GM21515 (cell line): ENCODE measurements around the gene HIVEP3.

ENCODE experiments used
- ATAC-seq: cut with Tn5 transposase; IDR thresholded peaks from one replicate; pipeline ENCODE4 v1.9.1; 2021; ENCODE audit not compliant: unreplicated experiment

Gene HIVEP3

GRCh38 chr1:41657679-41658295, 260.9 kb downstream of the HIVEP3 start:
- ATAC-seq: no peak

- no peak for ATAC-seq
These were observed 261.8 kb downstream of the HIVEP3 start for GRCh38 chr1:41656825-41657500.

GRCh38 chr1:41656068-41656467, 262.7 kb downstream of the HIVEP3 start:
- no peak for ATAC-seq

- ATAC-seq: no peak
These were observed 263.1 kb downstream of the HIVEP3 start for GRCh38 chr1:41655632-41656031.

GRCh38 chr1:41653574-41653973, 265.1 kb downstream of the HIVEP3 start:
- no peak for ATAC-seq

- no peak for ATAC-seq
These were observed 266.1 kb downstream of the HIVEP3 start for GRCh38 chr1:41652384-41653265.

- ATAC-seq: no peak
These were observed 268.5 kb downstream of the HIVEP3 start for GRCh38 chr1:41650028-41650880.

GRCh38 chr1:41649396-41650027, 269.2 kb downstream of the HIVEP3 start:
- ATAC-seq: no peak

GRCh38 chr1:41648844-41649243, 269.9 kb downstream of the HIVEP3 start:
- ATAC-seq: no peak

GRCh38 chr1:41648230-41648629, 270.5 kb downstream of the HIVEP3 start:
- ATAC-seq: no peak

- ATAC-seq: no peak
These were observed 271.2 kb downstream of the HIVEP3 start for GRCh38 chr1:41647221-41648135.

- ATAC-seq: no peak
These were observed 272.5 kb downstream of the HIVEP3 start for GRCh38 chr1:41646186-41646585.

- no peak for ATAC-seq
These were observed 273.7 kb downstream of the HIVEP3 start for GRCh38 chr1:41645062-41645461.

- no peak for ATAC-seq
These were observed 275.6 kb downstream of the HIVEP3 start for GRCh38 chr1:41642922-41643821.

- no peak for ATAC-seq
These were observed 276.7 kb downstream of the HIVEP3 start for GRCh38 chr1:41641941-41642527.

- ATAC-seq: no peak
These were observed 277.3 kb downstream of the HIVEP3 start for GRCh38 chr1:41641475-41641814.

- no peak for ATAC-seq
These were observed 277.8 kb downstream of the HIVEP3 start for GRCh38 chr1:41640756-41641474.
